Activated T-cell treated with anti-CD3 and anti-CD28 coated beads, Interleukin-2, amount 50 U/mL, for 24 hours (primary cell): ENCODE results near the gene STIMATE.

ENCODE experiments used
- DNase-seq: peaks from one replicate; pipeline ENCODE4 v3.0.0-alpha.2; 2020
- H3K27ac Mint-ChIP-seq: 2 replicates; pipeline ENCODE4 v1.8.0; 2020; ENCODE audit warnings: mild to moderate bottlenecking, mixed read lengths
- H3K27me3 Mint-ChIP-seq: 2 replicates; pipeline ENCODE4 v1.8.0; 2020; ENCODE audit warnings: mixed read lengths
- H3K36me3 Mint-ChIP-seq: 2 replicates; pipeline ENCODE4 v1.8.0; 2020; ENCODE audit warnings: low read depth, mixed read lengths
- H3K4me1 Mint-ChIP-seq: 2 replicates; pipeline ENCODE4 v1.8.0; 2020; ENCODE audit warnings: low read depth, mixed read lengths
- H3K4me3 Mint-ChIP-seq: 2 replicates; pipeline ENCODE4 v1.8.0; 2020; ENCODE audit warnings: mild to moderate bottlenecking, moderate library complexity, mixed read lengths
- H3K9me3 Mint-ChIP-seq: 2 replicates; pipeline ENCODE4 v1.8.0; 2020; ENCODE audit warnings: mixed read lengths

STIMATE gene

GRCh38 chr3:52887166-52887565 is 10.2 kb downstream of the STIMATE start:
- H3K27me3 Mint-ChIP-seq = no peaks in the 10 kb centered on the region
- no peak for DNase-seq
- H3K36me3 Mint-ChIP-seq = peaks cover 31% of the 10 kb centered on the region
- no peaks in the 10 kb centered on the region for H3K9me3 Mint-ChIP-seq
- H3K27ac Mint-ChIP-seq = no peak overlapping the region
- peaks cover 47% of the 10 kb centered on the region for H3K4me1 Mint-ChIP-seq
- no peak overlapping the region for H3K4me3 Mint-ChIP-seq

GRCh38 chr3:52886049-52886730 is 11.2 kb downstream of the STIMATE start:
- no peaks in the 10 kb centered on the region for H3K9me3 Mint-ChIP-seq
- no peak overlapping the region for H3K4me3 Mint-ChIP-seq
- H3K36me3 Mint-ChIP-seq = peaks cover 30% of the 10 kb centered on the region
- no peak overlapping the region for H3K27ac Mint-ChIP-seq
- DNase-seq = no peak
- no peaks in the 10 kb centered on the region for H3K27me3 Mint-ChIP-seq
- H3K4me1 Mint-ChIP-seq = peaks cover 40% of the 10 kb centered on the region

GRCh38 chr3:52882377-52882776 is 15.0 kb downstream of the STIMATE start:
- H3K9me3 Mint-ChIP-seq = no peaks in the 10 kb centered on the region
- no peak overlapping the region for H3K27ac Mint-ChIP-seq
- no peaks in the 10 kb centered on the region for H3K27me3 Mint-ChIP-seq
- H3K4me1 Mint-ChIP-seq = peaks cover 34% of the 10 kb centered on the region
- H3K36me3 Mint-ChIP-seq = peaks cover 34% of the 10 kb centered on the region
- H3K4me3 Mint-ChIP-seq = no peak overlapping the region
- no peak for DNase-seq

- peak overlapping the region; percentile 27 for H3K27ac Mint-ChIP-seq
- H3K9me3 Mint-ChIP-seq = no peaks in the 10 kb centered on the region
- peaks cover 34% of the 10 kb centered on the region for H3K36me3 Mint-ChIP-seq
- H3K4me3 Mint-ChIP-seq = no peak overlapping the region
- no peak for DNase-seq
- H3K27me3 Mint-ChIP-seq = no peaks in the 10 kb centered on the region
- H3K4me1 Mint-ChIP-seq = peaks cover 38% of the 10 kb centered on the region
These were observed 15.5 kb downstream of the STIMATE start for GRCh38 chr3:52881871-52882270.

GRCh38 chr3:52880474-52880873 is 16.9 kb downstream of the STIMATE start:
- H3K4me1 Mint-ChIP-seq = peaks cover 46% of the 10 kb centered on the region
- no peak for DNase-seq
- H3K36me3 Mint-ChIP-seq = peaks cover 20% of the 10 kb centered on the region
- H3K9me3 Mint-ChIP-seq = no peaks in the 10 kb centered on the region
- no peaks in the 10 kb centered on the region for H3K27me3 Mint-ChIP-seq
- H3K4me3 Mint-ChIP-seq = no peak overlapping the region
- H3K27ac Mint-ChIP-seq = peak overlapping the region; percentile 28

GRCh38 chr3:52880047-52880446 is 17.3 kb downstream of the STIMATE start:
- Mint-ChIP-seq H3K9me3 (no peaks in the 10 kb centered on the region), H3K36me3 (peaks cover 16% of the 10 kb centered on the region), H3K27ac (peak overlapping the region; percentile 46), H3K4me3 (no peak overlapping the region), H3K27me3 (no peaks in the 10 kb centered on the region), H3K4me1 (peaks cover 49% of the 10 kb centered on the region)
- DNase-seq = no peak

GRCh38 chr3:52879581-52879980 is 17.8 kb downstream of the STIMATE start:
- Mint-ChIP-seq H3K4me3 (no peak overlapping the region), H3K27me3 (no peaks in the 10 kb centered on the region), H3K4me1 (peaks cover 49% of the 10 kb centered on the region), H3K36me3 (peaks cover 11% of the 10 kb centered on the region), H3K27ac (no peak overlapping the region), H3K9me3 (no peaks in the 10 kb centered on the region)
- no peak for DNase-seq

GRCh38 chr3:52879090-52879489 is 18.3 kb downstream of the STIMATE start:
- H3K9me3 Mint-ChIP-seq = no peaks in the 10 kb centered on the region
- no peak overlapping the region for H3K27ac Mint-ChIP-seq
- H3K4me1 Mint-ChIP-seq = peaks cover 51% of the 10 kb centered on the region
- DNase-seq = no peak
- no peak overlapping the region for H3K4me3 Mint-ChIP-seq
- peaks cover 10% of the 10 kb centered on the region for H3K36me3 Mint-ChIP-seq
- no peaks in the 10 kb centered on the region for H3K27me3 Mint-ChIP-seq

GRCh38 chr3:52877085-52877484 is 20.3 kb downstream of the STIMATE start:
- Mint-ChIP-seq H3K4me1 (peaks cover 50% of the 10 kb centered on the region), H3K36me3 (peaks cover 10% of the 10 kb centered on the region), H3K9me3 (no peaks in the 10 kb centered on the region), H3K4me3 (no peak overlapping the region), H3K27ac (no peak overlapping the region), H3K27me3 (no peaks in the 10 kb centered on the region)
- no peak for DNase-seq

GRCh38 chr3:52874864-52875587 is 22.3 kb downstream of the STIMATE start:
- DNase-seq = no peak
- H3K36me3 Mint-ChIP-seq = peaks cover 10% of the 10 kb centered on the region
- peaks cover 52% of the 10 kb centered on the region for H3K4me1 Mint-ChIP-seq
- H3K27ac Mint-ChIP-seq = peak overlapping the region; percentile 59
- no peaks in the 10 kb centered on the region for H3K9me3 Mint-ChIP-seq
- H3K27me3 Mint-ChIP-seq = no peaks in the 10 kb centered on the region
- peak overlapping the region; percentile 15 for H3K4me3 Mint-ChIP-seq

GRCh38 chr3:52874160-52874701 is 23.1 kb downstream of the STIMATE start:
- Mint-ChIP-seq H3K4me3 (no peak overlapping the region), H3K9me3 (no peaks in the 10 kb centered on the region), H3K27ac (peak overlapping the region; percentile 71), H3K27me3 (no peaks in the 10 kb centered on the region), H3K4me1 (peaks cover 50% of the 10 kb centered on the region), H3K36me3 (peaks cover 4% of the 10 kb centered on the region)
- DNase-seq = no peak

- Mint-ChIP-seq H3K27me3 (no peaks in the 10 kb centered on the region), H3K9me3 (no peaks in the 10 kb centered on the region), H3K36me3 (no peaks in the 10 kb centered on the region), H3K4me1 (peaks cover 50% of the 10 kb centered on the region), H3K4me3 (no peak overlapping the region), H3K27ac (peak overlapping the region; percentile 34)
- no peak for DNase-seq
These were observed 23.8 kb downstream of the STIMATE start for GRCh38 chr3:52873433-52874159.

- DNase-seq = no peak
- Mint-ChIP-seq H3K4me1 (peaks cover 50% of the 10 kb centered on the region), H3K4me3 (no peak overlapping the region), H3K9me3 (no peaks in the 10 kb centered on the region), H3K27me3 (no peaks in the 10 kb centered on the region), H3K36me3 (peaks cover 3% of the 10 kb centered on the region), H3K27ac (peak overlapping the region; percentile 13)
These were observed 25.1 kb downstream of the STIMATE start for GRCh38 chr3:52872245-52872644.

- no peak for DNase-seq
- H3K4me1 Mint-ChIP-seq = peaks cover 47% of the 10 kb centered on the region
- H3K9me3 Mint-ChIP-seq = no peaks in the 10 kb centered on the region
- peak overlapping the region; percentile 13 for H3K27ac Mint-ChIP-seq
- H3K27me3 Mint-ChIP-seq = no peaks in the 10 kb centered on the region
- H3K36me3 Mint-ChIP-seq = peaks cover 3% of the 10 kb centered on the region
- H3K4me3 Mint-ChIP-seq = no peak overlapping the region
These were observed 25.6 kb downstream of the STIMATE start for GRCh38 chr3:52871761-52872160.
